NCI-H2107 treated with DMSO at 0.1 percent for 48 hours (cell line): ENCODE data around the gene LACTBL1.
"Not testable (repeated sequence)": the region's sequence is repeated elsewhere in the genome, so short reads cannot be mapped to it uniquely, and the experiment has no call there.

Experiments used
- DNase-seq: peaks from one replicate; lab custom pipeline; 2025; ENCODE audit not compliant: unreplicated experiment; lab: John Stamatoyannopoulos, UW

Gene LACTBL1, protein sequence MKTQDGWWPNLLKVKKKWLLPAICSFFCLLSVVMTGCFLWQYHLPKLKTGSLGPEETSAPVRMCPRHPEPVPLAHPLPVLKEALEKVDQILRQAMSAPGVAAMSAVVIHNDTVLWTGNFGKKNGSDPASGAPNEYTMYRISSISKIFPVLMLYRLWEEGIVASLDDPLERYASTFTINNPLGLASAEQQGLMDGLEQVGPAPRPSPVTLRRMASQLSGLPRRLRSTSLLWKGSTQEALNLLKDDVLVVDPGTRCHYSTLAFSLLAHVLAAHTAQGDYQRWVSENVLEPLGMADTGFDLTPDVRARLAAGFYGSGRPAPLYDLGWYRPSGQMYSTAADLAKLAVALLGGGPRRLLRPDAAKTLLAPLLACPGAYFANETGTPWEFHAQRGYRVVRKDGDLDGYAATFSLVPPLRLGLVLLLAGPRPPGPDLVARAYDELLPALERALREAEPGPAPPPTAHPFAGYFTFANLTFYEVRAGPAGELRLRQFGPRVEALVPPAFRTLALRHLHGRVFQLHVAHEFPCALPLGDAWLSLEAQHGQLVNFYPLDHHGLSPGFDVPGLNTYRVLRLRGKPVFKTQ

DNA sequence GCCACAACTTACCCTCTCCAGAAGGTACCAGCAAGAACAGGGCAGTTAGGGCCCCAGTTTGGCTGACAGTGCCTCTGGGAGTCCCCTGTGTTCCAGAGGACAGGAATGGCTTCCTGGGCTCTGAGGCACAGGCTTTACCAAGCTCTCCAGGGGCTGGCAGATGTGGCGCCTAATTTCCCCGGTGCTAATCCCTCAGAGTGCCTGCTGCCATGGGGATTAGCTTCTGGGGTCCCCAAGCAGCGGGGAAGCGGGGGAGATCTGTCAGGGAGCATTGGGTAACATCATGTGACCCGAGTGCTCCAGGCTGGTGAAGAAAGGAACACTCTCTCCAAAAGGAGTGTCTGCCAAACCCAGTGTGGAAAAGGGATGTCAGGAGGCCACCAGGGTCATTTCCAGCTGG, at the start of gene LACTBL1:
Gene LACTBL1 (minus strand): TSS at position 107 of the 400 bp plus-strand sequence. CDS start 550 bp downstream, outside the sequence.
- no peak for DNase-seq

DNA sequence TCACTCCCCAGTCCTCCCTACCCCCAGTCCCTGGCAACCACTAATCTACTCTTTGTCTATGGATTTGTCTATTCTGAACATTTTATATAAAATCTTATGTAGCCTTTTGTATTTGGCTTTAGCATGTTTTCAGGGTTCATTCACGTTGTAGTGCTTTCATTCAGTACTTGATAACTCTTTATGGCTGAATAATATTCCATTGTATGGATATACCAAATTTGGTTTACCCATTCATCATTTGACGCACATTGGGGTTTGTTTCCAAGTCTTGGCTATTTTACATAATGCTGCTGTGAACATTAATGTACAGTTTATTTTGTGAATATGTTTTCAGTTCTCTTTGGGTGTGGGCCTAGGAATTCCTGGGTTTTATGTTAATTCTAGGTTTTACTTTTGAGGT, 49.2 kb upstream of the LACTBL1 start:
- no peak for DNase-seq

DNA sequence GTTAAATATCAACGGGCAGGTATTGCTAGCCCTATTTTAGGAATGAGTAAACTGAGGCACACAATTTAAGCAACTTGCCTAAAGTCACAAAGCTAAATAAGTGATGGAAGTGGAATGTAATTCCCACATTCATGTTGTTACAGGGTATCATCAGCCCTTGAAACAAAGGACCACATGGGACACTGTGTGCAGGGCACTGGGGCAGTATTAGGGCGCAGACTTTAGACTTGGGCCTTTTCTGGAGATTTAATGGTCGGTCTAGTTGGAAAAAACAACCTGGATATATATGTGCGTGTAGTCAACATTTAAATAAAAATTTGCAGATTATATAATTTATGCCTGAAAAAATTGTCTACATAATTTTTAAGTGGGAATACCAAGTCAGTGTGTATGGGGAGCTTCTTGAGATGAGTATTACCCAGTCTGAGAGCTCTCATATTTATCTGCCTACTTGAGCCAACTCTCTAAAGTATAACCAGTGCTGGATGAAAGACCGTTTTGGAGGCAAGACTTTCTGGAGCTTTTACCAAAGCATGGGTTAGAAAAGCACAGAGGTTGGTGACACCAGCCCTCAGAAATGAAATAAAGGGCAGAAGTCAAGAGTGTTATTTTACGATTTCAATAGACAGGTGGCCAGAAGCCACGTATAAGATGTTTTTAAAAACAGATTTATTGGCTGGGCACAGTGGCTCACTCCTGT, 48.2 kb upstream of the LACTBL1 start:
- DNase-seq, result no peak

DNA sequence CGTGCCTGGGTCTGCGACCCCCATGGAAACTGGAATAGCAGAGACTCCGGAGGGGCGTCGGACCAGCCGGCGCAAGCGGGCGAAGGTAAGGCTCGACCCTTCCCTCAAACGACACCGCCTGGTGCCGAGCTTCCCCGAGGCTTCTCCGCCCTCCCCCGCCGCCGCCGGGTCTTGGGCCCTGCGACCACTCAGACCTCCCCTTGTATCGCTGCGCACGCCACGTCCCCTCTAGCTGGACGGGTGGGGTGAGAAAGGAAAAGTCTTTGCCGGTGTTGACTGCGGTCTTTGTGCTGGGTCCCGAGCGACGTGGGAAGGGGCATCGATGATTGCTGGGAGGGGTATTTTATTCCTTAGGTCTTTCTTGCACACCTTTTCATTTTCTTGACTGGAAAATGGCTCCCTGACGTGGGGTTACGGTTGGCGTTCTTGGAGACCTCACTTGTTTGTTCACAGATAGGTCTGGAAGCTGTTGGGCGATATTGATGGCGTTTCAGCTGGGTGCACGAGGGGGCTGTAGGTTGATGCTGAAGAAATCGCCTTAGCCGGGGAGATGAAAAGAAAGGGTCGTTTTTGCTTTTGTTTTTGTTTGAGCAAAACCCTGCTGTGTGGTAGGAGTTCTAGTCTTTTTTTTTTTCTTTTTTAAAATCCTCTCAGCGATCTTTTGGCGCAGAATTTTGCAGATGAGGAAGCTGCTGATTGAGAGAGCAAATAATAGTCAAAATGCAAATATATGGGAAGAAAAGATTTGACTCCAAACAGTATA, 47.4 kb upstream of the LACTBL1 start:
- DNase-seq, result peak; percentile 48

DNA sequence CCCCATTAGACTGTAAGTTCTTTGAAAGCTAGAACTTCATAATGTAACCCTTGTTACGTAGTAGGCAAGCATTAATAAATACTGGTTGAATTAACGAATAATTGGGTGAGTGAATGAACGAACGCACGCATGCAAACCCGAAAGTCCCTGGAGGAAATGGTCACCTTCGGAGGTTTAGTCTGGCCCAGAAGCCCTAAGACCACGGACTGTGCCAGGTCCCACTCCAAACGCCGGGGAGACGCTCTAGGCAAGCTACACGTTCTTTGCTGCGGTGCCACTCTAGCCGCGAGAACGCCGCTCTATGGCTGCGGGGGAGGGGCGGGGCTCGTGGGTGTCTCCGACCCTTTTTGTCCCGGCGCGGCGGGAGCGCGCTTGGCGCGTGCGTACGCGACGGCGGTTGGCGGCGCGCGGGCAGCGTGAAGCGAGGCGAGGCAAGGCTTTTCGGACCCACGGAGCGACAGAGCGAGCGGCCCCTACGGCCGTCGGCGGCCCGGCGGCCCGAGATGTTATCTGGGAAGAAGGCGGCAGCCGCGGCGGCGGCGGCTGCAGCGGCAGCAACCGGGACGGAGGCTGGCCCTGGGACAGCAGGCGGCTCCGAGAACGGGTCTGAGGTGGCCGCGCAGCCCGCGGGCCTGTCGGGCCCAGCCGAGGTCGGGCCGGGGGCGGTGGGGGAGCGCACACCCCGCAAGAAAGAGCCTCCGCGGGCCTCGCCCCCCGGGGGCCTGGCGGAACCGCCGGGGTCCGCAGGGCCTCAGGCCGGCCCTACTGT, 46.6 kb upstream of the LACTBL1 start, which contains the start of gene KDM1A:
Gene KDM1A (plus strand): TSS at position 375 of the 769 bp plus-strand sequence. CDS start 129 bp downstream, at position 504.
- DNase-seq, result peak; percentile 95

DNA sequence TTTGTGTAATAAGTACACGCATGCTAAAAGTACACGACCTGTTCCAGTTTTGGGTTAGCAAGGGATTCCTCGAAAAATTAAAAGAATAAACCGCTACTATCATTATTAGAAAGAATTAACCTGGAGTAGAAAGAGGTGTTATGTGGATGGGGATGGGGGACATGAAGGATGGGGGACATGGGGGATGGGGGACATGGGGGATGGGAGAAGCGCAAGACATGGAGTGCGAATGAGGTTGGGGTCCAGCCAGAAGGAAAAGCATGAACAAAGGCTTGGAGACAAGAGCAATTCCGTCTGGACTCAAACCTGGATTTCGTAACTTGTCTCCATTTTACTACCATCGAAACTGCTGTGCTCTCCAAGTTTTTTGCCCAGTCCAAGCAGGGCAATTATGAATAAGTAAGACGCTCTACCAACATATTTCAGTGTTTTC, 46.0 kb upstream of the LACTBL1 start:
- DNase-seq, result no peak

DNA sequence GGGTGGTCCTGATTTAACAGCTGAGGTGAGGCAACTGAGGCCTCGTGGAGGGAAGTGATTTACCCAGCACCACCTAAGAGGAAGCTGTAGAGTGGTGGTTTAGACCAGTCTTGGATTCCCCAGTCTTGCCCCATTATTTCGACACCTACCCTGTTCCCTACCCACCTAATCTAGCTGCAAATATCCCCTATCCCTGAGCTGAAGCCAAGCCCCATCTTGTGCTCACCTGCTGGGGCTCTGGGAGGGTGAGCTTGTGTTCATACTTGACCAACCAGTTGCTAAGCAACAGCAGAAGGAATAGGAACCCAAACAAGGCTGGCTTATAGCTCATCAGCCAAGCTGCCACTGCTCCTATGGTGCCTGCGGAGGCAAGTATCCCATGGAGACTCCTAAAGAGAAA, 41.0 kb upstream of the LACTBL1 start:
- peak; percentile 88 for DNase-seq

DNA sequence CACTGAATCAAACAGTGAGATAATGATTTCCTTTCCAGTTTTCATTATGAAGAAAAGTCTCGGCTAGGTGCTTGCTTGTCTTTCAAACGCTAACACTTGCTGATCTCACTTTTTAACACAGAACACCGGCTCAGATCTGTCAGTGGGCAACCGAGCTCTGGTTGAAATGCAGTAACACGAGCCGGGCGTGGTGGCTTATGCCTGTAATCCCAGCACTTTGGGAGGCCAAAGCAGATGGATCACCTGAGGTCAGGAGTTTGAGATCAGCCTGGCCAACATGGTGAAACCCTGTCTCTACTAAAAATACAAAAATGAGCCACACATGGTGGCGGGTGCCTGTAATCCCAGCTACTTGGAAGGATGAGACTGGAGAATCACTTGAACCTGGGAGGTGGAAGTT, 37.4 kb upstream of the LACTBL1 start:
- not testable (repeated sequence) for DNase-seq

DNA sequence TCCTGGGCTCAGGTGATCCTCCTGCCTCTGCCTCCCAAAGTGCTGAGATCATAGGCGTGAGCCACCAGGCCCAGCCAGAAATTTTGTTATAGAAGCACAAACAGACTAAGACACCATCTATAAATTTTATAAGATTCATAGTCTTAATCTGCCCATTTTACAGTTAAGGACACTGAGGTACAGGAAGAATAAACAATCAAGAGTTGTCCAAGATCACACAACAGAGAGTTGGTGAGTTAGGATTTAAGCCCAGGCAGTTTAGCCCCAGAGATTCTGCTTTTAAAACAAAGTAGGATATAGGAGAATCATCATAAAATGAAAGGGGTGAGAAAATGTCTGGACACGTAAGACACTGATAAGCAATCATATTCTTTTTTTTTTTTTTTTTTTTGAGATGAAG, 36.2 kb upstream of the LACTBL1 start:
- DNase-seq, result no peak

DNA sequence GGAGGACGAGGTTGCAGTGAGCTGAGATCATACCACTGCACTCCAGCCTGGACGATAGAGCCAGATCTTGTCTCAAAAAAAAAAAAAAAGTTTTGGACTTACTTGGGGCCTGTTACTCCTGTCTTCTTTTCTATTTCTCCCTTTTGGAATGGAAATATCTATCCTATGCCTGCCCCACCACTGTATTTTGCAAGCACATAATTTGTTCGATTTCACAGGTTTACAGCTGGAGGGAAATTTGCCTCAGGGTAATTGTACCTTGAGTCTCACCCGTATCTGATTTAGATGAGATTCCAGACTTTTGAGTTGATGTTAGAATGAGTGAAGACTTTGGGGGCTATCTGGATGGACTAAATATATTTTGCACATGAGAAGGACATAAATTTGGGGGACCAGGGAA, 34.4 kb upstream of the LACTBL1 start:
- DNase-seq, result no peak

DNA sequence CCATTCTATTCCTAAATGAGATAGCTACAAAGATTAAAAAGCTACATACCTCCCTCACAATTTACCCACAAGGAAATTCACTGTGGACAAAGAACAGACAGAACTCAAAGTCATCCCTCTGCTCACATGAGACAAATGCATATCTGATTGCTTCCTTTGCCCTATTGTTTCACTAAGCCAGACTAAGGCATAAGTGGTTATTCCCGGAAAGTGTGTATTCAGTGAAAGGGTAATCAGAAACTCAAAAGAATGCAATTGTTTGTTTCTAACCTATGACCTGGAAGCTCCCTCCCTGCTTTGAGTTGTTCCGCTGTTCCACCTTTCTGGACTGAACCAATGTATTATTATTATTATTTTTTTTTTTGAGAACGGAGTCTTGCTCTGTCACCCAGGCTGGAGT, 32.1 kb upstream of the LACTBL1 start:
- DNase-seq, result not testable (repeated sequence)

DNA sequence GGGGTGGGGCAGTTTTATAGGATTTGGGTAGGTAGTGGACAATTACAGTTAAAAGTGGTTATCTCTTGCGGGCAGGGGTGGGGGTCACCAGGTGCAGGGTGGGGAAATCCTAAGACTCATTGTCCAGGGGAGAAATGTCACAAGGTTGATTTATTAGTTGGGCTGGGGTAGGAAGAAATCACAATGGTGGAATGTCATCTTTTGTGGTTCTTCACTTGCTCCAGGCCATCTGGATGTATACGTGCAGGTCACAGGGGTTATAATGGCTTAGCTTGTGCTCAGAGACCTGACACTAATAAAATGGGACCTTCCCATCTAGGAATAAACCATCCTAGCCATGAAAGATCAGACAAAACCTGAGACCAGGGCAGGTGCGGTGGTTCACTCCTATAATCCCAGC, 31.4 kb upstream of the LACTBL1 start:
- DNase-seq, result no peak

DNA sequence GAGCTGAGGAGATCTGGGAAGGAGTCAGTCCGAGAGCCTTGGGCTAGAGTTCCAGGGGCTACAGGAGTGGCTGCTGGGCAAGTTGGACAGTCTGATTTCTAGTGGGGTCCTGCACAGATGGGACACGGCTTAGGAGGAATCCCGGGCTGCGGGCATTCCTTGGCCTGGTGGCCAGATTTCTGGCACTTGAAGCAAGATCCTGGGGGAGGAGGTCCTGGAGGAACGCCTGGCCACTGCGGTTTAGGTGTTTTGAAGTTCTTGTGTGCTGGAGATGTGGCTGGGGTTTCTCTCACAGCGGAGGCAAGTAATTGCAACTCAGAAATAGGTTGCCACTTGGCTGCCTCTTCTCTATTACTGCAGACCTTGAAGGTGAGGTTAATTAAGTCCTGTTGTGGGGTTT, 29.6 kb upstream of the LACTBL1 start:
- DNase-seq, result not testable (repeated sequence)

DNA sequence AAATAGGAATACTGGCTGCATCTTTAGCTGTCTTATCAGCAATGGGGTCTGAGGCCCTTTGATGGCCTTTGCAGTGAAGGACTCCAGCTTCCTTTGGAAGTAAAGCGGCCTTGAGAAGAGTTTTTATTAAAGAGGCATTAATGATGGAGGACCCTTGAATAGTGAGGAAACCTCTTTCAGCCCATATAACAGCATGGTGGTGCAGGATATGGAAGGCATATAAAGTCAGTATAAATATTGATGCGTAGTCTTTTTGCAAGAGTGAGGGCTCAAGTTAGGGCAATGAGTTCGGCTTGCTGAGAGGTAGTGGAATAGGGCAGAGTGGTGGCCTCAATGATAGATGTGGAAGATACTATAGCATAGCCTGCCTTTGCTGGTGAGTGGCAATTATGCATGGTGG, 27.5 kb upstream of the LACTBL1 start:
- not testable (repeated sequence) for DNase-seq

DNA sequence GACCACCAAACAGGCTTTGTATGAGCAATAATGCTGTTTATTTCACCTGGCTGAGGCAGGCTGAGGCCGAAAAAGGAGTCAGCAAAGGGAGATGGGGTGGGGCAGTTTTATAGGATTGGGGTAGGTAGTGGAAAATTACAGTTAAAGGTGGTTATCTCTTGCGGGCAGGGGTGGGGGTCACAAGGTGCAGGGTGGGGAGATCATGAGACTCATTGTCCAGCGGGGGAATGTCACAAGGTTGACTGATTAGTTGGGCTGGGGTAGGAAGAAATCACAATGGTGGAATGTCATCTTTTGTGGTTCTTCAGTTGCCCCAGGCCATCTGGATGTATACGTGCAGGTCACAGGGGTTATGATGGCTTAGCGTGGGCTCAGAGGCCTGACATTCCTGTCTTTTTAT, 24.9 kb upstream of the LACTBL1 start:
- DNase-seq, result not testable (repeated sequence)

DNA sequence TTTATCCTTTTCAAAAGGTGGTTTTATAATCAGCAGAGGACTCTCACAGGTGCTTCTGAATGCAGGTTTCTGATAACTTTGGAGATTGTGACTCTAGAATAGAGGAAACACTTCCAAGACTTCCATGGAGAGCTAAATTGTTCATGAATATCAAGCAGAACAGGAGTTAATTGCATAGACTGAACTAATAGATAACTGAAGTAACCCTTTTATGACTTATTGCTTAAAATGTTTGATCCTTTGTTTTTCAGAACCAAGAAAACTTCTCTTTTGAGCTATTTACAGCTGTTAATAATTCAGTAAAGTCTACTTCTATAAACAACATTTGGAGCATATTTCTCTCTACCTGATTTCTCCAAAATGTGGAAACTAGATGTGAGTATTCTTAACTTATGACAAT, 23.1 kb upstream of the LACTBL1 start:
- DNase-seq, result no peak

DNA sequence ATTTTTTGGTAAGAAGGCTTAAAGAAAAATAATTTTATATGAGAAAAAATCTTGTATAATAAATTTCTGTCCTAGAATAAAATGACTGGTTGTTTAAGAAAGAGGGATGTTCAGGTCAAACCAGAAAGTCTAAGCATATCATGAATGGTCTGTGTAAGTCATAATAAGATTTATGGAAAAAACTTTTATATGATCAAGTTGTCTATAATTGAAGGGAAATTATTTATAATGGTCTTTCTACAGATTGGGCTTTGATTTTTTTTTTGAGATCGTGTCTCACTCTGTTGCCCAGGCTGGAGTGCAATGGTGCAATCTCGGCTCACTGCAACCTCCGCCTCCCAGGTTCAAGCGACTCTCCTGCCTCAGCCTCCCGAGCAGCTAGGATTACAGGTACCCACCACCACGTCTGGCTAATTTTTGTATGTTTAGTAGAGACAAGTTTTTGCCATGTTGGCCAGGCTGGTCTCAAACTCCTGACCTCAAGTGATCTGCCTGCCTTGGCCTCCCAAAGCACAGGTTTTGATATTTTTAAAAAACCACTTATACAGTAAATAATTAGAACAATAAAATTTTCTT, 20.6 kb upstream of the LACTBL1 start:
- DNase-seq, result not testable (repeated sequence)

DNA sequence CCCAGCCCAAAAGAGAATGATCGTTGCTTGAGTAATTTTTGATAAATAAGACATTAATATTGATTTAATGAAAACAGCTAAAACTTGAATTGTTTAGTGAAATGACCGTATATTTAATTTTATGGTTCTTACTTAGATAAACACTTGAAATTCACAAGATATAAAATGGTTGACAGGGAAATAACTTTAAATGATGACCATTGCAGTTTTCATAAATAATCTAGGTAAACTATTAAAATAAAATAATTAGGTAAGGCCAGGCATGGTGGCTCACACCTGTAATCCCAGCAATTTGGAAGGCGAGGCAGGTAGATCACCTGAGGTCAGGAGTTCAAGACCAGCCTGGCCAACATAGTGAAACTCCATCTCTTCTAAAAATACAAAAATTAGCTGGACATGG, 19.7 kb upstream of the LACTBL1 start:
- DNase-seq, result not testable (repeated sequence)

DNA sequence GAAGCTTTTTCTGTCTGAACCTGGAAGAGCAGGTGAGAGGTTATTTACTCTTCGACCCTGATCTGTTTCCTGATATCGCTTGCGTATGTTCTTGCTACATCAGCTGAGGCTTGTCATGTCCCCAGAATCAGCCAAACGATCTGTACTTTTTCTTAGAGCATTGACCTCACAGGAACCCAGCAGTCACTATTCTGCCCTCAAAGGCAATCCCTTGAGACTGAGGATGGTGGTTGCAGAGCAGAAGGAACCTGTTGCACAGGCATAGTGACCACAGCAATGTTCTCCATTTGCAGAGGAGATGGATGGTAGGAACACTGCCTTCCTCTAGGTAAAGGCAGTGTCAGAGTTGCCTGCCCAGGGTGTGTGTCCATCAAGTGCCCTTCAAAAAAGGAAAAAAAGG, 11.3 kb upstream of the LACTBL1 start:
- no peak for DNase-seq

DNA sequence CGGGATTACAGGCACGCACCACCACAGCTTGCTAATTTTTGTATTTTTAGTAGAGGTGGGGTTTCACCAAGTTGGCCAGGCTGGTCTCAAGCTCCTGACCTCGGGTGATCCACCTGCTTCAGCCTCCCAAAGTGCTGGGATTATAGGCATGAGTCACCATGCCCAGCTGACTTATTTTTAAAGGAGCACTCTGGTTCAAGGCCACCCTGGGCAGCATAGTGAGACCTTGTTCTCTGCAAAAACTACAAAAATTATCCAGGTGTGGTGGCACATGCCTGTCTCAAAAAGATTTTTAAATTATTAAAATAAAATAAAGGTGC, 7.8 kb upstream of the LACTBL1 start:
- DNase-seq, result not testable (repeated sequence)
